HCT116 (cell line): ENCODE measurements around the gene XK. TPM values are rescaled to one million over a fixed set of nuclear protein-coding genes. Genes with fewer than 3 reads are reported as not detected.

Source experiments
- ATAC-seq: fragments of 200-7000 bp; cut with Tn5 transposase; 2 replicates; pipeline ENCODE4 v1.9.1; 2020; ENCODE audit warnings: mild to moderate bottlenecking, moderate library complexity
- BruUV-seq: library from RNA; stranded (reverse); fragments of 400-500 nt; replicated peaks from 2 replicates; lab custom pipeline; 2021; lab: Mats Ljungman, UMichigan
- CTCF ChIA-PET: fragments of 300-600 bp; sonication (Branson Sonifier 250); formaldehyde crosslinking; loops from one replicate; lab custom pipeline; 2021; ENCODE audit warnings: antibody characterized with exemption; lab: Charles Lee
- POLR2A ChIA-PET: fragments of 300-600, 350-600 bp; sonication (Branson Sonifier 250); formaldehyde crosslinking; loops from one replicate; lab custom pipeline; 2021; ENCODE audit warnings: antibody characterized with exemption; lab: Charles Lee
- RAD21 ChIA-PET, 2 experiments: fragments of 300-600 bp; sonication (Branson Sonifier 250); formaldehyde crosslinking; loops; one replicate each; lab custom pipeline; 2023; ENCODE audit warnings: low total read pairs in 2 of 2; ENCODE audit not compliant: uncharacterized antibody in 2 of 2, unreplicated experiment in 2 of 2, low non-redundant PET in 1 of 2; lab: Charles Lee
- DNase-seq: peaks from one replicate; pipeline ENCODE4 v3.0.0-alpha.2; 2010; ENCODE audit warnings: low read depth, low spot score
- H2AFZ ChIP-seq: fragments of 200-600 bp; shearing (Covaris generic), sonication (generic); 2 replicates; pipeline ENCODE4 v1.6.1; 2017; ENCODE audit warnings: low read depth, mixed run types, mixed read lengths, antibody characterized with exemption, low read length; ENCODE audit not compliant: poor library complexity, severe bottlenecking
- H3K27ac ChIP-seq: 2 replicates; pipeline ENCODE4 v1.5.1; 2012; ENCODE audit warnings: low read depth, low read length
- H3K27me3 ChIP-seq: fragments of 200-600 bp; sonication (generic); 2 replicates; pipeline ENCODE4 v1.6.1; 2016; ENCODE audit warnings: mixed run types, low read length, mixed read lengths; ENCODE audit not compliant: insufficient read depth
- H3K36me3 ChIP-seq, 2 experiments: fragments of 200-500 bp in 1 of 2; fragments of 200-600 bp in 1 of 2; sonication (Bioruptor generic) in 1 of 2; sonication (generic) in 1 of 2; 2 replicates each; pipeline versions ENCODE4 v1.5.1 to v1.6.1; 2014 to 2016; ENCODE audit warnings: low read length in 2 of 2, inconsistent platforms in 1 of 2, mixed read lengths in 1 of 2, mixed run types in 1 of 2; ENCODE audit not compliant: insufficient read depth in 2 of 2, control insufficient read depth in 1 of 2
- H3K4me1 ChIP-seq, 2 experiments: fragments of 200-600 bp in 1 of 2; sonication (generic) in 1 of 2; 2 replicates each; pipeline versions ENCODE4 v1.5.1 to v1.6.1; 2012 to 2017; ENCODE audit warnings: low read length in 2 of 2, inconsistent platforms in 1 of 2, mild to moderate bottlenecking in 1 of 2, mixed read lengths in 1 of 2, mixed run types in 1 of 2, moderate library complexity in 1 of 2; ENCODE audit not compliant: insufficient read depth in 2 of 2, control insufficient read depth in 1 of 2
- H3K4me2 ChIP-seq: fragments of 200-600 bp; sonication (generic); 2 replicates; pipeline ENCODE4 v1.6.1; 2017; ENCODE audit warnings: mixed run types, low read length, mixed read lengths
- H3K4me3 ChIP-seq, 2 experiments: fragments of 200-600 bp in 1 of 2; sonication (generic) in 1 of 2; replicated peaks in 1 of 2; 2 replicates each; pipeline ENCODE4 v1.5.1; 2011 to 2016; ENCODE audit warnings: low read length in 2 of 2, control low read depth in 1 of 2, low read depth in 1 of 2, mild to moderate bottlenecking in 1 of 2, mixed read lengths in 1 of 2, mixed run types in 1 of 2
- H3K79me2 ChIP-seq: fragments of 200-600 bp; sonication (generic); 2 replicates; pipeline ENCODE4 v1.6.1; 2017; ENCODE audit warnings: mild to moderate bottlenecking, mixed run types, low read length, moderate library complexity, mixed read lengths; ENCODE audit not compliant: insufficient read depth
- H3K9ac ChIP-seq: fragments of 200-600 bp; sonication (generic); 2 replicates; pipeline ENCODE4 v1.6.1; 2016; ENCODE audit warnings: low read length, mixed read lengths
- H3K9me2 ChIP-seq: fragments of 200-600 bp; sonication (generic), shearing (Covaris generic); 2 replicates; pipeline ENCODE4 v1.6.1; 2017; ENCODE audit warnings: mixed run types, mild to moderate bottlenecking, moderate library complexity; ENCODE audit not compliant: insufficient read depth
- H3K9me3 ChIP-seq, 2 experiments: fragments of 200-500 bp in 1 of 2; fragments of 200-600 bp in 1 of 2; sonication (Bioruptor generic) in 1 of 2; sonication (generic) in 1 of 2; 2 replicates each; pipeline ENCODE4 v1.6.1; 2014 to 2017; ENCODE audit warnings: low read length in 2 of 2, mixed read lengths in 2 of 2, inconsistent platforms in 1 of 2, low read depth in 1 of 2, mild to moderate bottlenecking in 1 of 2, mixed run types in 1 of 2, moderate library complexity in 1 of 2; ENCODE audit not compliant: control insufficient read depth in 1 of 2, insufficient read depth in 1 of 2
- H4K20me1 ChIP-seq: fragments of 200-600 bp; sonication (generic), shearing (Covaris generic); 2 replicates; pipeline ENCODE4 v1.6.1; 2017; ENCODE audit warnings: mixed run types, mild to moderate bottlenecking, moderate library complexity; ENCODE audit not compliant: insufficient read depth
- CBX3 ChIP-seq: IDR thresholded peaks from 2 replicates; pipeline ENCODE4 v1.6.1; 2012; ENCODE audit warnings: low read depth
- CTCF ChIP-seq, 3 experiments: fragments of 200-600 bp in 1 of 3; sonication (generic) in 1 of 3; IDR thresholded peaks in 2 of 3; conservative IDR thresholded peaks in 1 of 3; 2 replicates each; pipeline ENCODE4 v1.5.1; 2012 to 2017; ENCODE audit warnings: low read depth in 2 of 3, low read length in 2 of 3, antibody characterized with exemption in 1 of 3, borderline replicate concordance in 1 of 3, control low read depth in 1 of 3, mild to moderate bottlenecking in 1 of 3, mixed read lengths in 1 of 3, mixed run types in 1 of 3, moderate library complexity in 1 of 3; ENCODE audit not compliant: insufficient read depth in 1 of 3
- EGR1 ChIP-seq: IDR thresholded peaks from 2 replicates; pipeline ENCODE4 v1.6.1; 2012; ENCODE audit warnings: low read depth
- ELF1 ChIP-seq: IDR thresholded peaks from 2 replicates; pipeline ENCODE4 v1.6.1; 2012; ENCODE audit warnings: low read depth, borderline replicate concordance
- EZH2 ChIP-seq: fragments of 200-600 bp; sonication (generic); IDR thresholded peaks from 2 replicates; pipeline ENCODE4 v1.6.1; 2017; ENCODE audit warnings: antibody characterized with exemption, mixed run types
- EZH2phosphoT487 ChIP-seq: fragments of 200-600 bp; IDR thresholded peaks from 2 replicates; pipeline ENCODE4 v1.6.1; 2018; ENCODE audit warnings: antibody characterized with exemption, borderline replicate concordance
- FOSL1 ChIP-seq: IDR thresholded peaks from 2 replicates; pipeline ENCODE4 v1.6.1; 2012; ENCODE audit warnings: low read depth
- JUND ChIP-seq: IDR thresholded peaks from 2 replicates; pipeline ENCODE4 v1.6.1; 2012
- REST ChIP-seq: IDR thresholded peaks from 2 replicates; pipeline ENCODE4 v1.6.1; 2012; ENCODE audit warnings: low read depth
- SP1 ChIP-seq: IDR thresholded peaks from 2 replicates; pipeline ENCODE4 v1.6.1; 2012; ENCODE audit warnings: low read depth
- TCF7L2 ChIP-seq: IDR thresholded peaks from 2 replicates; pipeline ENCODE4 v1.7.0; 2011; ENCODE audit warnings: borderline replicate concordance, inconsistent platforms; ENCODE audit not compliant: insufficient read depth, insufficient read length; ENCODE audit errors: extremely low read depth
- YY1 ChIP-seq: IDR thresholded peaks from 2 replicates; pipeline ENCODE4 v1.6.1; 2011; ENCODE audit warnings: low read length, low read depth, moderate library complexity, mild to moderate bottlenecking; ENCODE audit not compliant: insufficient replicate concordance; ENCODE audit errors: extremely low read depth
- intact Hi-C: fragments of 100-400 bp; cut with micrococcal nuclease; formaldehyde crosslinking; loops from 2 replicates; pipeline ENCODE4 v1.10.0; 2022
- total RNA-seq: library from RNA; stranded (reverse); gene quantifications from one replicate; pipeline ENCODE4 v1.2.1, GENCODE V29; 2021; ENCODE audit not compliant: unreplicated experiment
- TF ChIP-seq, protein P1 (sequence below): IDR thresholded peaks from 2 replicates; pipeline ENCODE4 v1.6.1; 2011; ENCODE audit warnings: mild to moderate bottlenecking, low read length, moderate library complexity; ENCODE audit not compliant: insufficient replicate concordance; ENCODE audit errors: extremely low read depth
- TF ChIP-seq, protein P2 (sequence below): IDR thresholded peaks from 2 replicates; pipeline ENCODE4 v1.6.1; 2012
- TF ChIP-seq, protein P3 (sequence below): IDR thresholded peaks from 2 replicates; pipeline ENCODE4 v1.6.1; 2012

Gene XK
- total RNA-seq, 1 experiment from 2014 or later: 2.6 TPM

DNA sequence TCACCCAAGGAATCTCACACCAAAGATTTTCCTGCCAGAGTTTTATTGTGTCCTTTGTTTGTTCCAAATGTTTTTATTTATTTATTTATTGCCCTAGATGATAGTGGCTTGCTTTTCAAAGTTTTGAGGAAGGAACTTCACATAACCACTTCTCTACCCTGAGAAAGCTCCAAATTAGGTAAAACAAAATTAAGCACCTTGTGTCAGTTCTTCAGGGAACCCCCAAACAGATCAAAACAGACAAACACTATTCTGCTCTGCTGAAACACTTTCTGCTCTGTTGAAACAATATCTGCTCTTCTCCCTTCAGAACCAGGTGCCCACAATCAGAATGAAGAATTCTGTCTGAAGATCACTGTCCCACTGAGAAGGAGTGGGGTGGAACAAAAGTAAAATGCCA lies 77.8 kb downstream of the XK start:
- no peaks in the 10 kb centered on the region for H4K20me1 ChIP-seq
- no peaks in the 10 kb centered on the region for H3K9me3 ChIP-seq
- RAD21 ChIA-PET: no interaction called here
- H3K4me2 ChIP-seq: no peak overlapping the region
- H3K9me2 ChIP-seq: no peaks in the 10 kb centered on the region
- H2AFZ ChIP-seq: no peak overlapping the region
- H3K9ac ChIP-seq: no peak overlapping the region
- intact Hi-C loops: no loop called here
- BruUV-seq: no TSS peak
- no peak for DNase-seq
- no peaks in the 10 kb centered on the region for H3K36me3 ChIP-seq
- POLR2A ChIA-PET: no interaction called here
- no peak overlapping the region for H3K27ac ChIP-seq
- TF ChIP-seq CBX3 (no peak), CTCF (IDR thresholded peaks at IDR 0.05 in 2 of 3, conservative IDR thresholded peaks at IDR 0.05 in 1 of 3; ENCODE audit: borderline replicate concordance in 1 of 3, insufficient read depth in 1 of 3, low read depth in 2 of 3, low read length in 2 of 3) (no peak), TCF7L2 (no peak), EZH2phosphoT487 (no peak), ELF1 (no peak), EGR1 (no peak), REST (no peak), SP1 (no peak), FOSL1 (no peak), YY1 (no peak), EZH2 (no peak), JUND (no peak)
- TF ChIP-seq, protein P1, sequence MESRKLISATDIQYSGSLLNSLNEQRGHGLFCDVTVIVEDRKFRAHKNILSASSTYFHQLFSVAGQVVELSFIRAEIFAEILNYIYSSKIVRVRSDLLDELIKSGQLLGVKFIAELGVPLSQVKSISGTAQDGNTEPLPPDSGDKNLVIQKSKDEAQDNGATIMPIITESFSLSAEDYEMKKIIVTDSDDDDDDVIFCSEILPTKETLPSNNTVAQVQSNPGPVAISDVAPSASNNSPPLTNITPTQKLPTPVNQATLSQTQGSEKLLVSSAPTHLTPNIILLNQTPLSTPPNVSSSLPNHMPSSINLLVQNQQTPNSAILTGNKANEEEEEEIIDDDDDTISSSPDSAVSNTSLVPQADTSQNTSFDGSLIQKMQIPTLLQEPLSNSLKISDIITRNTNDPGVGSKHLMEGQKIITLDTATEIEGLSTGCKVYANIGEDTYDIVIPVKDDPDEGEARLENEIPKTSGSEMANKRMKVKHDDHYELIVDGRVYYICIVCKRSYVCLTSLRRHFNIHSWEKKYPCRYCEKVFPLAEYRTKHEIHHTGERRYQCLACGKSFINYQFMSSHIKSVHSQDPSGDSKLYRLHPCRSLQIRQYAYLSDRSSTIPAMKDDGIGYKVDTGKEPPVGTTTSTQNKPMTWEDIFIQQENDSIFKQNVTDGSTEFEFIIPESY: no peak
- TF ChIP-seq, protein P2, sequence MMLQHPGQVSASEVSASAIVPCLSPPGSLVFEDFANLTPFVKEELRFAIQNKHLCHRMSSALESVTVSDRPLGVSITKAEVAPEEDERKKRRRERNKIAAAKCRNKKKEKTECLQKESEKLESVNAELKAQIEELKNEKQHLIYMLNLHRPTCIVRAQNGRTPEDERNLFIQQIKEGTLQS: no peak
- TF ChIP-seq, protein P3, sequence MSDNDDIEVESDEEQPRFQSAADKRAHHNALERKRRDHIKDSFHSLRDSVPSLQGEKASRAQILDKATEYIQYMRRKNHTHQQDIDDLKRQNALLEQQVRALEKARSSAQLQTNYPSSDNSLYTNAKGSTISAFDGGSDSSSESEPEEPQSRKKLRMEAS: no peak
- CTCF ChIA-PET: interaction anchor here (0.5 kb wide), 1 partner anchor 303 kb away, joined by 4 read pairs; no protein-coding TSS in a partner anchor
- no peaks in the 10 kb centered on the region for H3K4me1 ChIP-seq
- no peaks in the 10 kb centered on the region for H3K27me3 ChIP-seq
- no peaks in the 10 kb centered on the region for H3K79me2 ChIP-seq
- ATAC-seq: no peak
- no peak overlapping the region for H3K4me3 ChIP-seq
